ENCODE data around the gene POTEG. TPM values are rescaled to one million over a fixed set of nuclear protein-coding genes. Genes with fewer than 3 reads are reported as not detected.

Gene POTEG
- not detected in 2 replicates for polyA plus RNA-seq

DNA sequence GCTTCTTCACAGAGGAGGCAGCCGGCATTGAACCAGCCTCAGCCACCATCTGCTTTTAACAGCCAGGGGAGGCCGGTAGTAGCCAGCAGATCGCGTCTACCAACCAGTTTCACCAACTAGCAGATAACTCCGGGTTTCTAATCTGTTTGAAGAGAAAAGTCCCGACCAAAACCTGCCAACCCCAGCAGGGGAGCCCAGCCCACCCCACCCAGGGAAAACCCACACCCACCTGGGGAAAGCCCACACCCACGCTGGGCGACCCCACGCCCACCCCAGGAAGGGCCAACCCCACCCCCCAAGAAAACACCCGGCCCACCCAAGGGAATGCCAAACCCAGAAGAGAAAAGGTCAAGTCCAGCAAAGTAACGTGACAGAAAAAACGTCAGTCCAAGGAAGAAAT lies at the start of gene POTEG:
Gene POTEG, minus strand, starts transcription at position 101 of the 400 bp plus-strand sequence. Its CDS starts 52 bp downstream, at position 49.

Data from Purkinje cell (primary cell).